Lung (tissue), 12 donors: ENCODE data around the gene PDE9A. TPM values are rescaled to one million over a fixed set of nuclear protein-coding genes. Genes with fewer than 3 reads are reported as not detected.

Experiments used
- ATAC-seq: fragments of 200-7000 bp; cut with Tn5 transposase; one replicate; pipeline ENCODE4 v1.9.1; 2020; ENCODE audit warnings: moderate number of reproducible peaks; ENCODE audit not compliant: insufficient read depth, low FRiP score
- DNase-seq, 3 donors: peaks; one replicate each; pipeline ENCODE4 v3.0.0-alpha.2; 2013 to 2017
- H3K27ac ChIP-seq, 2 donors: one replicate each; pipeline ENCODE4 v1.5.1; 2013; ENCODE audit warnings: mild to moderate bottlenecking in 2 of 2, moderate library complexity in 2 of 2, control low read depth in 1 of 2, inconsistent platforms in 1 of 2, low read depth in 1 of 2, low read length in 1 of 2
- H3K27me3 ChIP-seq, 3 donors: one replicate each; pipeline ENCODE4 v1.5.1; 2013; ENCODE audit warnings: low read length in 2 of 3; ENCODE audit not compliant: control insufficient read depth in 3 of 3, insufficient read depth in 3 of 3
- H3K36me3 ChIP-seq, 4 donors: one replicate each; pipeline ENCODE4 v1.5.1; 2013; ENCODE audit warnings: low read length in 4 of 4, mild to moderate bottlenecking in 1 of 4, moderate library complexity in 1 of 4; ENCODE audit not compliant: control insufficient read depth in 4 of 4, insufficient read depth in 4 of 4
- H3K4me1 ChIP-seq, 5 donors: one replicate each; pipeline ENCODE4 v1.5.1; 2013; ENCODE audit warnings: low read length in 5 of 5, mild to moderate bottlenecking in 2 of 5, moderate library complexity in 1 of 5; ENCODE audit not compliant: control insufficient read depth in 5 of 5, insufficient read depth in 5 of 5
- H3K4me3 ChIP-seq: one replicate; pipeline ENCODE4 v1.5.1; 2013; ENCODE audit warnings: mild to moderate bottlenecking, control low read depth, moderate library complexity
- H3K9ac ChIP-seq, 2 donors: one replicate each; pipeline ENCODE4 v1.5.1; 2013; ENCODE audit warnings: low read length in 2 of 2, control low read depth in 1 of 2; ENCODE audit not compliant: insufficient read depth in 1 of 2
- H3K9me3 ChIP-seq, 4 donors: one replicate each; pipeline ENCODE4 v1.5.1; 2013; ENCODE audit warnings: low read length in 3 of 4, mild to moderate bottlenecking in 1 of 4, moderate library complexity in 1 of 4; ENCODE audit not compliant: control insufficient read depth in 4 of 4, insufficient read depth in 3 of 4
- WGBS, 2 donors: extraction: QIAGEN DNeasy Blood & Tissue Kit; methylation state at CpG; one replicate each; pipeline ENCODE4 v1.1.7; 2013; 5-methylcytosine and 5-hydroxymethylcytosine counted together
- polyA plus RNA-seq, 2 donors: library from polyadenylated mRNA; stranded (reverse); fragments of 200-250 nt; gene quantifications; one replicate each; pipeline ENCODE4 v1.2.1, GENCODE V29; 2013
- total RNA-seq, 2 donors: library from RNA; depleted of rRNA in 1 of 2; stranded (reverse); fragments of >200 nt in 1 of 2; gene quantifications; one replicate each; pipeline ENCODE4 v1.2.1, GENCODE V29; 2014 to 2021
- TF ChIP-seq, protein P1 (sequence below): IDR thresholded peaks from 2 replicates; pipeline ENCODE4 v1.5.1; 2012; ENCODE audit warnings: mild to moderate bottlenecking; ENCODE audit errors: control extremely low read depth, extremely low read depth
- donor health status: control.
- donor health status: control.
- donor health status: Bipolar disorder and iron deficiency.
- donor health status: healthy.
- donor health status: DM: yes; HTN: yes; CAD: no.

The PDE9A gene
- total and polyA plus RNA-seq, 4 donors, result 5.3 to 17.0 (median 6.9) TPM

GRCh38 chr21:42781150-42781970 is 127.9 kb downstream of the PDE9A start:
- DNase-seq (peak; percentile 33 to 70 (median 50)), ATAC-seq (no peak)
- Histone ChIP-seq H3K9me3 (peaks cover 0 to 3% (median 0%) of the 10 kb centered on the region in 4 donors), H3K4me1 (peaks cover 0 to 16% (median 5%) of the 10 kb centered on the region in 5 donors), H3K27me3 (peaks cover 0 to 23% (median 16%) of the 10 kb centered on the region in 3 donors), H3K27ac (peak overlapping the region in 1 of 2 donors; percentile 60), H3K4me3 (no peak overlapping the region), H3K36me3 (no peaks in the 10 kb centered on the region), H3K9ac (no peak overlapping the region)
- WGBS, 2 donors, result 13 to 20% methylated on average over 39 to 40 of the region's 40 CpGs
- TF ChIP-seq, protein P1, sequence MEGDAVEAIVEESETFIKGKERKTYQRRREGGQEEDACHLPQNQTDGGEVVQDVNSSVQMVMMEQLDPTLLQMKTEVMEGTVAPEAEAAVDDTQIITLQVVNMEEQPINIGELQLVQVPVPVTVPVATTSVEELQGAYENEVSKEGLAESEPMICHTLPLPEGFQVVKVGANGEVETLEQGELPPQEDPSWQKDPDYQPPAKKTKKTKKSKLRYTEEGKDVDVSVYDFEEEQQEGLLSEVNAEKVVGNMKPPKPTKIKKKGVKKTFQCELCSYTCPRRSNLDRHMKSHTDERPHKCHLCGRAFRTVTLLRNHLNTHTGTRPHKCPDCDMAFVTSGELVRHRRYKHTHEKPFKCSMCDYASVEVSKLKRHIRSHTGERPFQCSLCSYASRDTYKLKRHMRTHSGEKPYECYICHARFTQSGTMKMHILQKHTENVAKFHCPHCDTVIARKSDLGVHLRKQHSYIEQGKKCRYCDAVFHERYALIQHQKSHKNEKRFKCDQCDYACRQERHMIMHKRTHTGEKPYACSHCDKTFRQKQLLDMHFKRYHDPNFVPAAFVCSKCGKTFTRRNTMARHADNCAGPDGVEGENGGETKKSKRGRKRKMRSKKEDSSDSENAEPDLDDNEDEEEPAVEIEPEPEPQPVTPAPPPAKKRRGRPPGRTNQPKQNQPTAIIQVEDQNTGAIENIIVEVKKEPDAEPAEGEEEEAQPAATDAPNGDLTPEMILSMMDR, result no peak

DNA sequence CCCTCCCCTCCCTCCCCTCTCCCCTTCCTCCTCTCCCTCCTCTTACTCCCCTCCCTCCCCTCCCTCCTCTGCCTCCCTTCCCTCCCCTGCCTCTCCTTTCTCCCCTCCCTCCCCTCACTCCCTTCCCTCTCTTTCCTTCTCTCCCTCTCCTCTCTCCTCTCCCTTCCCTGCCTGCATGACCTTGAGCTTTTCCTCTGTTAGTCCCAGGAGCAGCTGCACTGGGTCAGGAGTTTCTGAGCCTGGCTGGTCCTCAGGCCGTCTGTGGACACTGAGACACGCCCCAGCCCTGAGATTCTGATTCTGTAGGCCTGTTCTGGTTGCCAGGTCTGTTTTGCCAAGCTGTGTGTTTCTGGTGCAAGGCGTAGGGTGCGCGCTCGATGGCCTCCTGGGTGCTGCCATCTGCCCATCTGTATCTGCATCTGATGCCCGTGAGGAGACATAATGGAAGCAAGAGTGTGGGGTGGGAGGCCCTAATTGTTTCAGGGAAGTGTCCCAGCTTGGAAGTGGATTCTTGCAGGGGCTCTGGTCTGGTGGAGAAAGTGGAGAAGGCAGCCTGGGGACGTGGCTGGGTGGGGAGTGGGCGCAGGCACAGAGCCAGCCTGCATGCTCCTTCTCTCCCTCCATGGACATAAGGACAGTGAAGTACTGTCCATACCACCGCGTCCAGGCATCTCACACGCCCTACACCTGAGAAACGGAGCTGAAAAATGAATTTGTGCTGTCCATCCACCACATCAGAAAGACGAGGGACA is 128.7 kb downstream of the PDE9A start:
- Histone ChIP-seq H3K9ac (no peak overlapping the region), H3K27me3 (peaks cover 0 to 23% (median 16%) of the 10 kb centered on the region in 3 donors), H3K4me3 (no peak overlapping the region), H3K4me1 (peaks cover 0 to 16% (median 5%) of the 10 kb centered on the region in 5 donors), H3K9me3 (peaks cover 0 to 2% (median 0%) of the 10 kb centered on the region in 4 donors), H3K36me3 (no peaks in the 10 kb centered on the region), H3K27ac (peak overlapping the region in 1 of 2 donors; percentile 37)
- TF ChIP-seq, protein P1, result no peak
- 86 to 93% methylated on average over 14 of the region's 14 CpGs for WGBS, 2 donors
- peak in 1 of 3 donors; percentile 71 for DNase-seq
- no peak for ATAC-seq

DNA sequence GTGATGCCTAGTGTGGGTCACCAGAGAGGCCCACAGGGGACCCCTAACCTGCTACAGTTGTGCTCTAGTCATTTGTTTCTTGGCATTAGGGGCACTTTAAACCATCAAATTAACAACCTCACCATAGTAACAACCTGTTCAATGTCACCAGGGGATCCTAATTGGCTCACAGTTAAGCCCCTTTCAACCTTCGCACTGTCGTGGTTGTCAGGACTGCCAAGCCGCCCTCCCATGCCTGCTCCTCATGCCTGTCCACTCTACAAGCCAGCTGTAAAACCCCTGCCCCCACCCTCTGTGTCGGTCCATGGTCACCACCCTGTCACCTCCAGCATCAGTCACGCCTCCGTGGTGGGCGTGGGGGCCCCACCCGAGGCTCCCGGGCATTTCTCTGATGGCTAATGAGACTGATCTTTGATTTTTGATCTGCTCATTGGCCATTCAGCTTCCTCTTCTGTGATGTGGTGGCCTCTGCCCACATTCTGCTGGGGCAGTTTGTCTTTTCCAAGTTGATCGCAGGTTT is 129.4 kb downstream of the PDE9A start:
- no peaks in the 10 kb centered on the region for H3K9me3 ChIP-seq
- no peak overlapping the region for H3K4me3 ChIP-seq
- DNase-seq, result no peak
- no peaks in the 10 kb centered on the region for H3K36me3 ChIP-seq
- 75 to 87% methylated on average over 10 of the region's 10 CpGs for WGBS, 2 donors
- H3K4me1 ChIP-seq, result peaks cover 0 to 16% (median 5%) of the 10 kb centered on the region in 5 donors
- peaks cover 0 to 23% (median 16%) of the 10 kb centered on the region in 3 donors for H3K27me3 ChIP-seq
- TF ChIP-seq, protein P1, result no peak
- H3K27ac ChIP-seq, result peak overlapping the region in 1 of 2 donors; percentile 37
- ATAC-seq, result no peak
- no peak overlapping the region for H3K9ac ChIP-seq
